ENCODE results near the gene STON2.

The STON2 gene

DNA sequence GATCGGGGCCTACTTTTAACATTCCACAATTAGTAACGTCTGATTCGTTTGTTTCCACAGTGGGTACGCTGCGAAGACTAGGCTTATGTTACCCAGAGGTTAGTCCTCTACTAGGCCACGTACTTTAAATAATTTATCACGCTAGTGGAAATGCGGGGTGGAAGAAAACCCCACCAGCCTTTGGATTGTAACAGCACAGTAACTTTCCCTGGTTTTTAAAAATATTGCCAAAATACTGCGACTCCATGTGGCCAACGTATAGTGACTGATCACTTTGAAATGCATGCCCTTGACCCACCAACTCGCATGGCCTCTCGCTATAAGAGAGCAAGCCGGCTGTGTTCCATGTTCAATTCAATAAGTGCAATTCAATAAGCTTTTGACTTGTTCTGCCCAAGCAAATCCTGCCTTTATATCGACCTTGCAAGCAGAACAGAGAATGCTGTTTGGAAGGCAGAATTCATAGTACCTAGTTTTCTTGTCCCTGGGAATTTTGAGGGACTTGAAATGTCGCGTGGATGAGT, 178.5 kb downstream of the STON2 start:
- no peak for DNase-seq (ENCODE audit: low read depth)

DNA sequence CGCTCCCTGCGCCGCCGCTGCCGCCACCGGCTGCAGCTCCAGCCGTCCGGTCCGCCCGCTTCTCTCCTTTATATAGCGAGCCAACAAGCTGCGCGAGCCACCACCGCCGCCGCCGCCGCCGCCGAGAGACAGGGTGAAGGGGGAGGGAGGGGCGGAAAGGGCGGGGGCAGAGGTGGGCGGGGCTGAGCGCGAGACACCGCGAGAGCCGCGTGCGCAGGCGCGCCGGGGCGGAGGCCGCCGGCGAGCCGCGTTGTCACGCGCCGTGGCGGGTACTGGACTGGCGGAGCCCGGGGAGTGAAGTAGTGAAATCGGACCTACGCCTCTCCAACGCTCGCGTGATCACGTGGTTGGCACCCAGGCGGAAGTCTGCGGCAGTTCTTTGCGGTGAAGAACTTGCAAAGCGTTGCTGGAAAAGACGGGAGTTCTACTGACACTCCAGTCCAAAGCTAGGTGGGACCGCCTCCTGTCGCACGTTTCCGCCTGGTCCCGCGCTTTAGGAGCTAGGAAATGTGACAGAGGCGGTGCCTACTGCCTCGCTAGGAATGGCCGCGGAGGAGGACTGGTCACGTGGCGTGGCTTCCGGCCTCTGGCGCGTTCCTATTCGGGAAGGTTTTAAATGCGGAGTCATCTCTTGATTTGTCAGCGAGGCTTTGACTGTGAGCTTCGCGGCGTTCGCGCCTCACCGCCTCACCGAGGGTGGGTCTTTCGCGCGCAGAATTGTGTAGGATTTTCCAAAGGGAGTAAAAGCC, 179.1 kb downstream of the STON2 start, which contains the start of gene GTF2A1:
TSS of gene GTF2A1 (minus strand) at position 130 of the 749 bp plus-strand sequence. CDS start 441 bp downstream, outside the sequence.
- peak; percentile 94 for DNase-seq (ENCODE audit: low read depth)

DNA sequence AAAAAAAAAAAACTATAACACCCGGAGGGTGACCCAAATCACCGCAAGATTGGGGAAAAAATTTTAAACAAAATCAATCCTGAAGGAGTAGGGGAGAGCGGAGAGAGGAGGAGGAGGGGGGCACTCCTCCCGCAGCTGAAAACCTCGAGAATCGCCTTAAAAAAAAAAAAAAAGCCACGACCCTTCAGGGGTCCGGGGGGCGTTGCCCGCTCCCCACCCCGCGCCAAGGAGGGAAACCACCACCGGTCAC, 179.6 kb downstream of the STON2 start:
- DNase-seq (ENCODE audit: low read depth): no peak

DNA sequence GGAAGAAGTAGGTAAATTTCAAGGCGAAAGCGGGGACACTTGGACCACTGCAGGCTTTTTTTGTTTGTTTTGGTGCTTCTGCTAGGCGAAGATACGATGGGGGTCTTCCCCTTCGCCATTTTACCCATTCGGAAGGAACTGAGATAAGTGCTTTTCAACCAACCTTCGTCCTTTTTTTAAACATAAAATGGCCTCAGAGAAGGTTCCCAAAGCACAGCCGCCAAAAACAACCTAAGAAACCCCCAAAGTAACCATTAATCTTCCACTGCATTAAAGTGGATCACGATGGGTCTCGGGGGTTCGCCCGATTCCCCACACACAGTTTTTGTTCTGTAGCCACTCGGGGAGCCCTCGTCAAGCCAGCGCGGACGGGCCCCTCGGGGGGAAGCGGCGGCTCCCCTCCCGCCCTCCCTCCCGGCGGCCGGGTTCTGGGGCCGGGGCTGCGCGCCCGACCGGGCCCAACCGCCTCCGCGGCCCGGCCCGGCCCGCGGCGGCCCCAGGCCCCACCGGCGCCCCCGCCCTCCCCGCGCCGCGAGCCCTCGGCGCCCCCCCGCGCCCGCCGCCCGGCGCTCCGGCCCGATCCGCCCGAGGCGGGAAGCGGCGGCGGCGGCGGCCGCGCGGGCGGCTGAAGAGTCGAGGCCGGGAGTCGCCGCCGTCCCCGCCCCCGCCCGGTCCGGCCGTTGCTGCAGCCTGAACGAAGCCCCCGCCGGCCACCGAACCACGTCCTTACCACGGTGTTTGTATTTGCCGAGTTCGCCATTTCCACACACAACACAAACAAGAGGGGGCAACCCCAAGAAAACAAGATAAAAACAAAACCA, 180.2 kb downstream of the STON2 start:
- peak; percentile 24 for DNase-seq (ENCODE audit: low read depth)

DNA sequence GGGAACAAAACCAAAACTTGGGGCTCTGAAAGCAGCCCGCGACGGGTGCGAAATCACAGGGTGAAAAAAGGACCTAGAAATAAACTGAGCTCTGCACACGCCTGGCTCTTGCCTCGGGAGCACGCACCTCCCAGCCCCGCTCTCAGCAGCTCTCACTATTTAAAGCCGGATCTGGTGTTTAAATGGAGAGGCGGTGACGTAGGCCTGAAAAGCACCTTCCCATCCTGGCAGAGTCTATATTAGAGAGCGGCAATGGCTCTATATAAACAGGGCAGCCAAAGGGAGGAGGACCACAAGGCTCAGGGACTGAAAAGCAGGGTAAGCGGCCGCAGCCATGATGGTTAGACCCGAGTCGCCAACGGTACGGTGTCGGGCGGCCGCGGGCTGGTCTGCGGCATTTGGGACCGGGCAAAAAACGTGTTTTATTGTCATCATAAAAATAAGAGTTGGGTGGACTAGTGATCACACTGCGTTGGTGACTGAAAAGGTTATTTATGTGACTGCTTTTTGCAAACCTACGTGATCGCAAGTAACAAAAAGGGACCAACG, 180.8 kb downstream of the STON2 start:
- peak; percentile 72 for DNase-seq (ENCODE audit: low read depth)

DNA sequence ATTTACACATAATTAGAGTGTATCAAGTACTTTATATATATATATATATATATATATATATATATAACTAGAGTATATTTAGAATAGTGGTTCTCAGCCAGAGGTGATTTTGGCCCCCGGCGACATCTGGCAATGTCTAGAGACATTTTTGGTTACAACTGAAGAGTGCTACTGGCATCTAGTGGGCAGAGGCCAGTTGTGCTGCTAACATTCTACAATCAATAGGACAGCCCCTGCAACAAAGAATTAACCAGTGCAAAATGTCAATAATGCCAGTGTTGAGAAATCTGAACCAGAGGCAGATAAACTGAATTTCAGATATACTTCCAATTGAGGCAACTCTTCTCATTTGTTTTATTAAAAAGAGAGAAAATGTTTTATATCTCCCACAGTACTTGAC, 188.3 kb downstream of the STON2 start:
- no peak for DNase-seq (ENCODE audit: low read depth)

Measured in activated T-helper 1 cell treated with Interleukin-2 at 50 U/mL for 16 hours (primary cell).